ENCODE results near the gene TARDBP.
"Not testable (repeated sequence)": the region's sequence is repeated elsewhere in the genome, so short reads cannot be mapped to it uniquely, and the experiment has no call there.

TARDBP gene

GRCh38 chr1:11012260-11013159 is at the start of gene TARDBP:
TARDBP (plus strand) TSS chr1:11012654; CDS start chr1:11013728, 1,074 bp downstream.
- DNase-seq, result peak; percentile 94

GRCh38 chr1:10965546-10966226 is 46.8 kb upstream of the TARDBP start:
- peak; percentile 66 for DNase-seq

GRCh38 chr1:10967090-10967489 is 45.4 kb upstream of the TARDBP start:
- no peak for DNase-seq

GRCh38 chr1:10968411-10968826 is 44.0 kb upstream of the TARDBP start:
- no peak for DNase-seq

GRCh38 chr1:10969267-10969970 is 43.0 kb upstream of the TARDBP start:
- peak; percentile 66 for DNase-seq

GRCh38 chr1:10969971-10970332 is 42.5 kb upstream of the TARDBP start:
- DNase-seq, result no peak

GRCh38 chr1:10973552-10973951 is 38.9 kb upstream of the TARDBP start:
- no peak for DNase-seq

GRCh38 chr1:10973956-10974881 is 38.2 kb upstream of the TARDBP start:
- DNase-seq, result no peak

GRCh38 chr1:10975567-10976326 is 36.7 kb upstream of the TARDBP start:
- peak; percentile 43 for DNase-seq

- no peak for DNase-seq
Observed at GRCh38 chr1:10978719-10979118, 33.7 kb upstream of the TARDBP start.

- DNase-seq, result peak; percentile 42
Observed at GRCh38 chr1:10979483-10979920, 33.0 kb upstream of the TARDBP start.

- no peak for DNase-seq
Observed at GRCh38 chr1:10980094-10980577, 32.3 kb upstream of the TARDBP start.

GRCh38 chr1:10980841-10981727 is 31.4 kb upstream of the TARDBP start:
- DNase-seq, result peak; percentile 29

- no peak for DNase-seq
Observed at GRCh38 chr1:10986525-10986890, 25.9 kb upstream of the TARDBP start.

- DNase-seq, result no peak
Observed at GRCh38 chr1:10987840-10988417, 24.5 kb upstream of the TARDBP start.

GRCh38 chr1:10989095-10989494 is 23.4 kb upstream of the TARDBP start:
- no peak for DNase-seq

- DNase-seq, result not testable (repeated sequence)
Observed at GRCh38 chr1:10989920-10990516, 22.4 kb upstream of the TARDBP start.

GRCh38 chr1:10990828-10991227 is 21.6 kb upstream of the TARDBP start:
- no peak for DNase-seq

- not testable (repeated sequence) for DNase-seq
Observed at GRCh38 chr1:10992004-10992403, 20.4 kb upstream of the TARDBP start.

Measured in suppressor macrophage treated with lipopolysaccharide for 4 hours (primary cell).